Measurements from ENCODE around the gene SNTG2.

SNTG2 gene

GRCh38 chr2:1237783-1238182 lies 287.1 kb downstream of the SNTG2 start:
- DNase-seq (ENCODE audit: low read depth) = no peak

GRCh38 chr2:1238598-1239138 lies 288.0 kb downstream of the SNTG2 start:
- no peak for DNase-seq (ENCODE audit: low read depth)

- no peak for DNase-seq (ENCODE audit: low read depth)
Observed at GRCh38 chr2:1245193-1245592, 294.5 kb downstream of the SNTG2 start.

- no peak for DNase-seq (ENCODE audit: low read depth)
Observed at GRCh38 chr2:1246239-1246638, 295.6 kb downstream of the SNTG2 start.

- DNase-seq (ENCODE audit: low read depth) = no peak
Observed at GRCh38 chr2:1246991-1247390, 296.3 kb downstream of the SNTG2 start.

GRCh38 chr2:1248187-1248586 lies 297.5 kb downstream of the SNTG2 start:
- DNase-seq (ENCODE audit: low read depth) = no peak

- DNase-seq (ENCODE audit: low read depth) = no peak
Observed at GRCh38 chr2:1249897-1250687, 299.4 kb downstream of the SNTG2 start.

- no peak for DNase-seq (ENCODE audit: low read depth)
Observed at GRCh38 chr2:1251520-1251919, 300.9 kb downstream of the SNTG2 start.

GRCh38 chr2:1253629-1254028 lies 303.0 kb downstream of the SNTG2 start:
- no peak for DNase-seq (ENCODE audit: low read depth)

- no peak for DNase-seq (ENCODE audit: low read depth)
Observed at GRCh38 chr2:1254662-1255343, 304.2 kb downstream of the SNTG2 start.

GRCh38 chr2:1256632-1257324 lies 306.1 kb downstream of the SNTG2 start:
- no peak for DNase-seq (ENCODE audit: low read depth)

- DNase-seq (ENCODE audit: low read depth) = no peak
Observed at GRCh38 chr2:1257334-1257733, 306.7 kb downstream of the SNTG2 start.

GRCh38 chr2:1259746-1260145 lies 309.1 kb downstream of the SNTG2 start:
- DNase-seq (ENCODE audit: low read depth) = no peak

GRCh38 chr2:1262609-1263008 lies 312.0 kb downstream of the SNTG2 start:
- DNase-seq (ENCODE audit: low read depth) = no peak

- DNase-seq (ENCODE audit: low read depth) = no peak
Observed at GRCh38 chr2:1265454-1265853, 314.8 kb downstream of the SNTG2 start.

- DNase-seq (ENCODE audit: low read depth) = no peak
Observed at GRCh38 chr2:1266351-1266750, 315.7 kb downstream of the SNTG2 start.

GRCh38 chr2:1268034-1268433 lies 317.4 kb downstream of the SNTG2 start:
- DNase-seq (ENCODE audit: low read depth) = no peak

- no peak for DNase-seq (ENCODE audit: low read depth)
Observed at GRCh38 chr2:1269812-1270211, 319.2 kb downstream of the SNTG2 start.

GRCh38 chr2:1272835-1273234 lies 322.2 kb downstream of the SNTG2 start:
- DNase-seq (ENCODE audit: low read depth) = no peak

GRCh38 chr2:1277634-1278033 lies 327.0 kb downstream of the SNTG2 start:
- no peak for DNase-seq (ENCODE audit: low read depth)

- no peak for DNase-seq (ENCODE audit: low read depth)
Observed at GRCh38 chr2:1278125-1278524, 327.5 kb downstream of the SNTG2 start.

- no peak for DNase-seq (ENCODE audit: low read depth)
Observed at GRCh38 chr2:1278861-1279260, 328.2 kb downstream of the SNTG2 start.

GRCh38 chr2:1282552-1282951 lies 331.9 kb downstream of the SNTG2 start:
- DNase-seq (ENCODE audit: low read depth) = no peak
